ENCODE results near the gene CLSTN2.

DNA sequence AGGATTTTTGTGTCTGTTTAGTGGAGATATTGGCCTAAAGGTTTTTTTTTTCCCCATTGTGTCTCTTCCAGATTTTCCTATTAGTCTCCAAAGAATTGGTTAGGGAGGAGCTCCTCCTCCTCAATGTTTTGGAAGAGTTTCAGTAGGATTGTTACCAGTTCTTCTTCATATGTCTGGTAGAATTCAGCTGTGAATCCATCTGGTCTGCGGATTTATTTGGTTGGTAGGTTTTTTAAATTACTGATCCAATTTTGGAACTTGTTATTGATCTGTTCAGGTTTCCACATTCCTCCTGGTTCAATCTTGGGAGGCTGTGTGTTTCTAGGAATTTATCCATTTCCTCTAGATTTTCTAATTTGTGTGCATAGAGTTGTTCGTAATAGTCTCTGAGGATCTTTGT is 222.2 kb downstream of the CLSTN2 start:
- TF ChIP-seq KLF10 (tag by site-specific recombination; IDR thresholded peaks at IDR 0.05) (no peak), ZNF302 (tag by site-specific recombination; IDR thresholded peaks at IDR 0.05; ENCODE audit: low read depth) (no peak), ZFP41 (tag by site-specific recombination; IDR thresholded peaks at IDR 0.05; ENCODE audit: borderline replicate concordance) (no peak), GLI2 (tag by site-specific recombination; IDR thresholded peaks at IDR 0.05; ENCODE audit: borderline replicate concordance, low read depth) (no peak), ZNF138 (tag by site-specific recombination; IDR thresholded peaks at IDR 0.05; ENCODE audit: borderline replicate concordance) (no peak), ZBTB7A (tag by site-specific recombination; IDR thresholded peaks at IDR 0.05; ENCODE audit: low read depth) (no peak), ZNF274 (IDR thresholded peaks at IDR 0.05; ENCODE audit: low read length) (no peak), ZNF274 (tag by site-specific recombination; IDR thresholded peaks at IDR 0.05; ENCODE audit: borderline replicate concordance) (no peak)
- TF ChIP-seq, protein P1, sequence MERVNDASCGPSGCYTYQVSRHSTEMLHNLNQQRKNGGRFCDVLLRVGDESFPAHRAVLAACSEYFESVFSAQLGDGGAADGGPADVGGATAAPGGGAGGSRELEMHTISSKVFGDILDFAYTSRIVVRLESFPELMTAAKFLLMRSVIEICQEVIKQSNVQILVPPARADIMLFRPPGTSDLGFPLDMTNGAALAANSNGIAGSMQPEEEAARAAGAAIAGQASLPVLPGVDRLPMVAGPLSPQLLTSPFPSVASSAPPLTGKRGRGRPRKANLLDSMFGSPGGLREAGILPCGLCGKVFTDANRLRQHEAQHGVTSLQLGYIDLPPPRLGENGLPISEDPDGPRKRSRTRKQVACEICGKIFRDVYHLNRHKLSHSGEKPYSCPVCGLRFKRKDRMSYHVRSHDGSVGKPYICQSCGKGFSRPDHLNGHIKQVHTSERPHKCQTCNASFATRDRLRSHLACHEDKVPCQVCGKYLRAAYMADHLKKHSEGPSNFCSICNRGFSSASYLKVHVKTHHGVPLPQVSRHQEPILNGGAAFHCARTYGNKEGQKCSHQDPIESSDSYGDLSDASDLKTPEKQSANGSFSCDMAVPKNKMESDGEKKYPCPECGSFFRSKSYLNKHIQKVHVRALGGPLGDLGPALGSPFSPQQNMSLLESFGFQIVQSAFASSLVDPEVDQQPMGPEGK (tag by site-specific recombination; IDR thresholded peaks at IDR 0.05) = no peak
- TF ChIP-seq, protein P2, sequence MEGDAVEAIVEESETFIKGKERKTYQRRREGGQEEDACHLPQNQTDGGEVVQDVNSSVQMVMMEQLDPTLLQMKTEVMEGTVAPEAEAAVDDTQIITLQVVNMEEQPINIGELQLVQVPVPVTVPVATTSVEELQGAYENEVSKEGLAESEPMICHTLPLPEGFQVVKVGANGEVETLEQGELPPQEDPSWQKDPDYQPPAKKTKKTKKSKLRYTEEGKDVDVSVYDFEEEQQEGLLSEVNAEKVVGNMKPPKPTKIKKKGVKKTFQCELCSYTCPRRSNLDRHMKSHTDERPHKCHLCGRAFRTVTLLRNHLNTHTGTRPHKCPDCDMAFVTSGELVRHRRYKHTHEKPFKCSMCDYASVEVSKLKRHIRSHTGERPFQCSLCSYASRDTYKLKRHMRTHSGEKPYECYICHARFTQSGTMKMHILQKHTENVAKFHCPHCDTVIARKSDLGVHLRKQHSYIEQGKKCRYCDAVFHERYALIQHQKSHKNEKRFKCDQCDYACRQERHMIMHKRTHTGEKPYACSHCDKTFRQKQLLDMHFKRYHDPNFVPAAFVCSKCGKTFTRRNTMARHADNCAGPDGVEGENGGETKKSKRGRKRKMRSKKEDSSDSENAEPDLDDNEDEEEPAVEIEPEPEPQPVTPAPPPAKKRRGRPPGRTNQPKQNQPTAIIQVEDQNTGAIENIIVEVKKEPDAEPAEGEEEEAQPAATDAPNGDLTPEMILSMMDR (tag by site-specific recombination; IDR thresholded peaks at IDR 0.05) = no peak
- TF ChIP-seq, protein P3, sequence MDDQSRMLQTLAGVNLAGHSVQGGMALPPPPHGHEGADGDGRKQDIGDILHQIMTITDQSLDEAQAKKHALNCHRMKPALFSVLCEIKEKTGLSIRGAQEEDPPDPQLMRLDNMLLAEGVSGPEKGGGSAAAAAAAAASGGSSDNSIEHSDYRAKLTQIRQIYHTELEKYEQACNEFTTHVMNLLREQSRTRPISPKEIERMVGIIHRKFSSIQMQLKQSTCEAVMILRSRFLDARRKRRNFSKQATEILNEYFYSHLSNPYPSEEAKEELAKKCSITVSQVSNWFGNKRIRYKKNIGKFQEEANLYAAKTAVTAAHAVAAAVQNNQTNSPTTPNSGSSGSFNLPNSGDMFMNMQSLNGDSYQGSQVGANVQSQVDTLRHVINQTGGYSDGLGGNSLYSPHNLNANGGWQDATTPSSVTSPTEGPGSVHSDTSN (CRISPR knock-in tag; IDR thresholded peaks at IDR 0.05) = no peak

All from HEK293 (cell line).